ENCODE measurements around the gene CAPN7. TPM values are rescaled to one million over a fixed set of nuclear protein-coding genes. Genes with fewer than 3 reads are reported as not detected.

The CAPN7 gene
- polyA plus RNA-seq, 3 donors, result 11.7 to 20.8 (median 14.7) TPM

DNA sequence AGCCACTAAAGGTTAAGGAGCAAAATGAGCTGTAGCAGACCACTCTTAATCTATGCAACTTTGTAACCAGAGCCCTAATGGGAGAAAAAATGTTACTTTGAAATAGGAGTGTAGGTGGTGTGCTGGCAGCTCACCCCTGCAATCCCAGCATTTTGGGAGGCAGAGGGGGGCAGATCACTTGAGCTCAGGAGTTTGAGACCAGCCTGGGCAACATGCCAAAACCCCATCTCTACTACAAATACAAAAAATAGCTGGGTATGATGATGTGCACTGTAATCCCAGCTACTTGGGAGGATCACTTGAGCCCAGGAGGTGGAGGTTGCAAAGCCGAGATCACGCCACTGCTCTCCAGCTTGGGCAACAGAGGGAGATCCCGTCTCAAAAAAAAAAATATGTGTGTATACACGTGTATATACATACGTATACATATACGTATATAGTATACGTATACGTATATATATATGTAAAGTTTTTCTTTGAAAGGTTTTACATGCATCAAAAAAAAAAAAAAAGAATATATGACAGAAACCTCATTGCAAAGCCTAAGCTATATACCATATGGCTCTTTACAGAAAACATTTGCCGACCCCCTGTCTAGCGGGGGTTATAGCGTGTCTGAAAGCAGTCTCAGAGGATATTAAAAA, 15.7 kb downstream of the CAPN7 start:
- TF ChIP-seq, protein P1, sequence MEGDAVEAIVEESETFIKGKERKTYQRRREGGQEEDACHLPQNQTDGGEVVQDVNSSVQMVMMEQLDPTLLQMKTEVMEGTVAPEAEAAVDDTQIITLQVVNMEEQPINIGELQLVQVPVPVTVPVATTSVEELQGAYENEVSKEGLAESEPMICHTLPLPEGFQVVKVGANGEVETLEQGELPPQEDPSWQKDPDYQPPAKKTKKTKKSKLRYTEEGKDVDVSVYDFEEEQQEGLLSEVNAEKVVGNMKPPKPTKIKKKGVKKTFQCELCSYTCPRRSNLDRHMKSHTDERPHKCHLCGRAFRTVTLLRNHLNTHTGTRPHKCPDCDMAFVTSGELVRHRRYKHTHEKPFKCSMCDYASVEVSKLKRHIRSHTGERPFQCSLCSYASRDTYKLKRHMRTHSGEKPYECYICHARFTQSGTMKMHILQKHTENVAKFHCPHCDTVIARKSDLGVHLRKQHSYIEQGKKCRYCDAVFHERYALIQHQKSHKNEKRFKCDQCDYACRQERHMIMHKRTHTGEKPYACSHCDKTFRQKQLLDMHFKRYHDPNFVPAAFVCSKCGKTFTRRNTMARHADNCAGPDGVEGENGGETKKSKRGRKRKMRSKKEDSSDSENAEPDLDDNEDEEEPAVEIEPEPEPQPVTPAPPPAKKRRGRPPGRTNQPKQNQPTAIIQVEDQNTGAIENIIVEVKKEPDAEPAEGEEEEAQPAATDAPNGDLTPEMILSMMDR (IDR thresholded peaks at IDR 0.05), result no peak
- Histone ChIP-seq H3K9ac (ENCODE audit: insufficient read depth, low read length, poor library complexity, severe bottlenecking) (no peak overlapping the region), H3K4me1 (ENCODE audit: control insufficient read depth in 1 of 2, insufficient read depth in 2 of 2, low read length in 2 of 2) (peaks cover 18 to 25% of the 10 kb centered on the region in 2 donors), H3K79me2 (ENCODE audit: insufficient read depth, low read length) (peaks cover 4% of the 10 kb centered on the region), H3K36me3 (replicated peaks in 1 of 2; ENCODE audit: control insufficient read depth in 1 of 2, insufficient read depth in 2 of 2, low read length in 2 of 2) (peaks cover 77 to 87% of the 10 kb centered on the region in 2 donors), H3K4me2 (replicated peaks; ENCODE audit: extremely low read depth, low read length, poor library complexity, severe bottlenecking) (no peak overlapping the region), H3K9me3 (replicated peaks in 1 of 2; ENCODE audit: control insufficient read depth in 1 of 2, insufficient read depth in 1 of 2, low read length in 2 of 2) (no peaks in the 10 kb centered on the region), H3K27ac (ENCODE audit: low read depth in 1 of 2, low read length in 2 of 2) (no peak overlapping the region), H3K4me3 (replicated peaks in 1 of 3; ENCODE audit: low read depth in 2 of 3, low read length in 3 of 3) (no peak overlapping the region), H2AFZ (ENCODE audit: insufficient read depth, low read depth, low read length, poor library complexity, severe bottlenecking) (no peak overlapping the region), H4K20me1 (ENCODE audit: insufficient read depth, low read length) (peaks cover 10% of the 10 kb centered on the region), H3K27me3 (ENCODE audit: control insufficient read depth in 2 of 2, insufficient read depth in 2 of 2, low read length in 2 of 2) (no peaks in the 10 kb centered on the region)
- WGBS (ENCODE audit: insufficient coverage), result 80% methylated on average over 1 of the region's 11 CpGs
- Mint-ChIP-seq H3K27me3 (ENCODE audit: low read depth in 3 of 3) (no peaks in the 10 kb centered on the region), H3K27ac (peak overlapping the region in 1 of 7 donors; percentile 20), H3K36me3 (peaks cover 56 to 67% of the 10 kb centered on the region in 2 donors), H3K9me3 (no peaks in the 10 kb centered on the region), H3K4me1 (peaks cover 26% of the 10 kb centered on the region), H3K4me3 (no peak overlapping the region)
- no peak for DNase-seq
- intact Hi-C loops (cut with micrococcal nuclease), result no loop called here

DNA sequence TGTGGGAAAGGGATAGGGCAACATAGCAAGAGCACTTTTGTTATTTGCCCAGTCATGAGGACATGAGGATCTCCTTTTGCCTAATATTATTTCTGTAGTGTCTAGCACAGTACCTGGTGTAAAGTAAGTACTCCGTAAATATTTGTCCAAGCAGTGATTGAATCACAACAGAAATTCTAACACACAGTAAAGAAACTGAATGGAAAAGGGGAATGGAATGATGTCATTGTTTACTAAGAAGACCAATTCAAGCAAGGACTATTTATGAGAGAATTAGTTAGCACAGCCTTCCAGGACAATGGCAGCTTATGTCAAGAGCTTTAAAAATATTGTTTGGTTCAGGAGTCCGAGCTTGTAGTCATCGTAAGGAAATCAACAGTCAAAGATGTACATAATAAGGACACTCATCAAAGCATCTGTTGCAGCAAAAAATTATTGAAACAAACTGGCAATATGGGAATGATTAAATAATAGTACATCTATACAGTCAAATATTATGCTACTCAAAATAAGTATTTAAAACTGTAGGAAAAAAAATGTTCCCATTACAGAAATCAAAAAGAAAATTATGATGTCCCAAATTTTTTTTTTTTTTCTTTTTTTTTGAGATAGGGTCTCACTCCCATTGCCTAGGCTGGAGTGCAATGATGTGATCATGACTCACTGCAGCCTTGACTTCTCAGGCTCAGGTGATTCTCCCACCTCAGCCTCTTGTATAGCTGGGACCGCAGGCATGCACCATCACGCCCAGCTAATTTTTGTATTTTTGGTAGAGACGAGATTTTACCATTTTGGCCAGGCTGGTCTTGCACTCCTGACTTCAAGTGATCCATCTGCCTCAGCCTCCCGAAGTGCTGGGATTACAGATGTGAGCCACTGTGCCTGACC, 17.9 kb downstream of the CAPN7 start:
- H3K36me3 Mint-ChIP-seq, result peaks cover 55 to 69% of the 10 kb centered on the region in 2 donors
- no peaks in the 10 kb centered on the region for H3K27me3 ChIP-seq (ENCODE audit: control insufficient read depth in 2 of 2, insufficient read depth in 2 of 2, low read length in 2 of 2)
- no peak overlapping the region for H3K4me2 ChIP-seq (replicated peaks; ENCODE audit: extremely low read depth, low read length, poor library complexity, severe bottlenecking)
- H3K9ac ChIP-seq (ENCODE audit: insufficient read depth, low read length, poor library complexity, severe bottlenecking), result no peak overlapping the region
- H3K79me2 ChIP-seq (ENCODE audit: insufficient read depth, low read length), result peaks cover 4% of the 10 kb centered on the region
- peaks cover 2% of the 10 kb centered on the region for H4K20me1 ChIP-seq (ENCODE audit: insufficient read depth, low read length)
- peaks cover 0 to 10% of the 10 kb centered on the region in 2 donors for H3K4me1 ChIP-seq (ENCODE audit: control insufficient read depth in 1 of 2, insufficient read depth in 2 of 2, low read length in 2 of 2)
- no peak overlapping the region for H3K27ac Mint-ChIP-seq
- H3K27ac ChIP-seq (ENCODE audit: low read depth in 1 of 2, low read length in 2 of 2), result no peak overlapping the region
- TF ChIP-seq, protein P1 (IDR thresholded peaks at IDR 0.05), result no peak
- H3K4me1 Mint-ChIP-seq, result peaks cover 6% of the 10 kb centered on the region
- peaks cover 0 to 2% (median 0%) of the 10 kb centered on the region in 7 donors for H3K9me3 Mint-ChIP-seq
- H3K4me3 Mint-ChIP-seq, result no peak overlapping the region
- no peak for DNase-seq
- H3K27me3 Mint-ChIP-seq (ENCODE audit: low read depth in 3 of 3), result no peaks in the 10 kb centered on the region
- no peaks in the 10 kb centered on the region for H3K9me3 ChIP-seq (replicated peaks in 1 of 2; ENCODE audit: control insufficient read depth in 1 of 2, insufficient read depth in 1 of 2, low read length in 2 of 2)
- H3K36me3 ChIP-seq (replicated peaks in 1 of 2; ENCODE audit: control insufficient read depth in 1 of 2, insufficient read depth in 2 of 2, low read length in 2 of 2), result peaks cover 85 to 94% of the 10 kb centered on the region in 2 donors
- no peak overlapping the region for H3K4me3 ChIP-seq (replicated peaks in 1 of 3; ENCODE audit: low read depth in 2 of 3, low read length in 3 of 3)
- WGBS (ENCODE audit: insufficient coverage), result 100% methylated on average over 2 of the region's 7 CpGs
- intact Hi-C loops (cut with micrococcal nuclease), result no loop called here
- H2AFZ ChIP-seq (ENCODE audit: insufficient read depth, low read depth, low read length, poor library complexity, severe bottlenecking), result no peak overlapping the region
